Astrocyte (in vitro differentiated cells and primary cell): ENCODE results near the gene TSACC. TPM values are rescaled to one million over a fixed set of nuclear protein-coding genes. Genes with fewer than 3 reads are reported as not detected.

Source experiments
- DNase-seq: peaks from one replicate; pipeline ENCODE4 v3.0.0-alpha.2; 2010; ENCODE audit warnings: low read depth
- FAIRE-seq: peaks from 2 replicates; lab custom pipeline; 2011; peaks lifted over from hg19 to GRCh38; lab: Jason Lieb, UNC
- H2AFZ ChIP-seq: 2 replicates; pipeline ENCODE4 v1.6.0; 2012; ENCODE audit warnings: low read depth, low read length, inconsistent platforms
- H3K27ac ChIP-seq: 2 replicates; pipeline ENCODE4 v1.5.1; 2011; ENCODE audit warnings: low read depth, low read length, inconsistent platforms
- H3K27me3 ChIP-seq: 2 replicates; pipeline ENCODE4 v1.6.0; 2011; ENCODE audit warnings: low read length, inconsistent platforms; ENCODE audit not compliant: insufficient read depth
- H3K36me3 ChIP-seq: 2 replicates; pipeline ENCODE4 v1.5.1; 2011; ENCODE audit warnings: low read length, inconsistent platforms; ENCODE audit not compliant: insufficient read depth
- H3K4me1 ChIP-seq: 2 replicates; pipeline ENCODE4 v1.5.1; 2011; ENCODE audit warnings: low read length, inconsistent platforms; ENCODE audit not compliant: insufficient read depth
- H3K4me2 ChIP-seq: 2 replicates; pipeline ENCODE4 v1.6.0; 2012; ENCODE audit warnings: low read length, inconsistent platforms
- H3K4me3 ChIP-seq: 2 replicates; pipeline ENCODE4 v1.5.1; 2011; ENCODE audit warnings: low read depth, mild to moderate bottlenecking, low read length, inconsistent platforms; ENCODE audit not compliant: insufficient read depth
- H3K79me2 ChIP-seq: 2 replicates; pipeline ENCODE4 v1.6.0; 2012; ENCODE audit warnings: mild to moderate bottlenecking, low read length, inconsistent platforms; ENCODE audit not compliant: insufficient read depth
- H3K9ac ChIP-seq: 2 replicates; pipeline ENCODE4 v1.6.0; 2012; ENCODE audit warnings: mild to moderate bottlenecking, low read length, inconsistent platforms
- H3K9me3 ChIP-seq: 2 replicates; pipeline ENCODE4 v1.5.1; 2012; ENCODE audit warnings: low read depth, mild to moderate bottlenecking, low read length, inconsistent platforms; ENCODE audit not compliant: insufficient read depth
- H4K20me1 ChIP-seq: 2 replicates; pipeline ENCODE4 v1.6.0; 2012; ENCODE audit warnings: low read length, inconsistent platforms; ENCODE audit not compliant: insufficient read depth
- H3K27ac Mint-ChIP-seq: one replicate; pipeline ENCODE4 v1.8.0; 2021; ENCODE audit warnings: mild to moderate bottlenecking, mixed read lengths; ENCODE audit not compliant: unreplicated experiment
- H3K27me3 Mint-ChIP-seq: one replicate; pipeline ENCODE4 v1.8.0; 2021; ENCODE audit warnings: low read depth, mixed read lengths; ENCODE audit not compliant: unreplicated experiment
- H3K36me3 Mint-ChIP-seq: one replicate; pipeline ENCODE4 v1.8.0; 2021; ENCODE audit warnings: low read depth, mixed read lengths; ENCODE audit not compliant: unreplicated experiment
- H3K4me1 Mint-ChIP-seq: one replicate; pipeline ENCODE4 v1.8.0; 2021; ENCODE audit warnings: low read depth, mixed read lengths; ENCODE audit not compliant: unreplicated experiment
- H3K4me3 Mint-ChIP-seq: one replicate; pipeline ENCODE4 v1.8.0; 2021; ENCODE audit warnings: mild to moderate bottlenecking, moderate library complexity, mixed read lengths; ENCODE audit not compliant: unreplicated experiment
- H3K9me3 Mint-ChIP-seq: one replicate; pipeline ENCODE4 v1.8.0; 2021; ENCODE audit warnings: mild to moderate bottlenecking, mixed read lengths; ENCODE audit not compliant: unreplicated experiment
- CTCF ChIP-seq: IDR thresholded peaks from 2 replicates; pipeline ENCODE4 v1.5.1; 2011; ENCODE audit warnings: low read depth, mild to moderate bottlenecking, inconsistent platforms, low read length, moderate library complexity; ENCODE audit not compliant: insufficient read depth
- EZH2 ChIP-seq: IDR thresholded peaks from 2 replicates; pipeline ENCODE4 v1.6.1; 2012; ENCODE audit warnings: mild to moderate bottlenecking, low read length, inconsistent platforms; ENCODE audit not compliant: insufficient read depth
- total RNA-seq: library from RNA; stranded (reverse); gene quantifications from 2 replicates; pipeline ENCODE4 v1.2.1, GENCODE V29; 2021

TSACC gene
- total RNA-seq, 1 donor from 2014 or later, result 1.0 TPM

DNA sequence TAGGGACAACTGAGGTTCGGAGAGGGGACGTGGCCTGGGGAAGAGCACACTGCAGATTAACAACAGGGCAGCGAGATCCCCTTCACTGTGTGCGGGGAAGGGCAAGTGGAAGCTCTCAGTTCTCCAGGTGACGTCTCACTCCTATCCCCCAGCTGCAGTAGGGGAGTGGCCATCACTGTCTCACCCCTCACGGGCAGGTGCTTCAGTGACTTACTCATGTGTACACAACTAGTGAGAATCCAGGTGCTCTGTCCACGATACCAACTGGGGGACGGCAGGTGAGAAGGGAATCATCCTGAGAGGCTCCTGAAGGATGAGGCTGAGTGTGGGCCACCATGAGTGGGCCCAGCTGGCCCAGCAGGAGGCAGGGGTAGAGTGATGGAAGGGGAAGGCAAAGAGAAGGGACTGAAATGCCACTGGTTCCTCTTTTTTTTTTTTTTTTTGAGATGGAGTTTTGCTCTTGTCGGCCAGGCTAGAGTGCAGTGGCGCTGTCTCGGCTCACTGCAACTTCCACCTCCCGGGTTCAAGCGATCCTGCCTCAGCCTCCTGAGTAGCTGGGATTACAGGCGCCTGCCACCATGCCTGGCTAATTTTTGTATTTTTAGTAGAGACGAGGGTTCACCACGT is 56.6 kb downstream of the TSACC start:
- H3K4me1 Mint-ChIP-seq, result no peaks in the 10 kb centered on the region
- Histone ChIP-seq H3K36me3 (no peaks in the 10 kb centered on the region), H3K4me1 (no peaks in the 10 kb centered on the region), H3K79me2 (no peaks in the 10 kb centered on the region), H4K20me1 (no peaks in the 10 kb centered on the region), H3K4me3 (no peak overlapping the region), H3K4me2 (no peak overlapping the region), H3K9me3 (no peaks in the 10 kb centered on the region), H3K27ac (no peak overlapping the region), H3K27me3 (peaks cover 10% of the 10 kb centered on the region), H2AFZ (no peak overlapping the region), H3K9ac (no peak overlapping the region)
- TF ChIP-seq CTCF (no peak), EZH2 (no peak)
- FAIRE-seq, result no peak
- peaks cover 3% of the 10 kb centered on the region for H3K9me3 Mint-ChIP-seq
- peaks cover 28% of the 10 kb centered on the region for H3K27me3 Mint-ChIP-seq
- H3K4me3 Mint-ChIP-seq, result no peak overlapping the region
- H3K27ac Mint-ChIP-seq, result no peak overlapping the region
- H3K36me3 Mint-ChIP-seq, result no peaks in the 10 kb centered on the region
- DNase-seq, result no peak

Other genes with a start within 250 kb of the TSACC start
- gene LMNA, start 223.8 kb upstream of the TSACC start, total RNA-seq, result 429 and 464 TPM in 2 replicates
- gene SEMA4A, start 184.9 kb upstream of the TSACC start, total RNA-seq, result 0.66 and 1.1 TPM in 2 replicates
- 21.3 and 21.7 TPM in 2 replicates for gene SLC25A44, start 144.4 kb upstream of the TSACC start, total RNA-seq
- gene PMF1, start 125.5 kb upstream of the TSACC start, total RNA-seq, result 28.9 and 29.9 TPM in 2 replicates
- 0.66 TPM in 1 of 2 replicates, not detected in the other for gene BGLAP, start 96.3 kb upstream of the TSACC start, total RNA-seq
- 6.4 and 7.2 TPM in 2 replicates for gene PAQR6, start 90.5 kb upstream of the TSACC start, total RNA-seq
- 75.6 and 81.4 TPM in 2 replicates for gene SMG5, start 55.7 kb upstream of the TSACC start, total RNA-seq
- gene TMEM79, start 54.2 kb upstream of the TSACC start, total RNA-seq, result 3.0 and 3.2 TPM in 2 replicates
- gene GLMP, start 42.8 kb upstream of the TSACC start, total RNA-seq, result 43.6 and 52.5 TPM in 2 replicates
- 0.34 TPM in 1 of 2 replicates, not detected in the other for gene VHLL, start 39.2 kb upstream of the TSACC start, total RNA-seq
- gene CCT3, start 234 bp upstream of the TSACC start, total RNA-seq, result 343 and 360 TPM in 2 replicates
- gene RHBG, start 30.7 kb downstream of the TSACC start, total RNA-seq, result not detected in 2 replicates
- 51.7 and 56.6 TPM in 2 replicates for gene MEF2D, start 162.2 kb downstream of the TSACC start, total RNA-seq
- gene IQGAP3, start 234.0 kb downstream of the TSACC start, total RNA-seq, result 1.9 and 2.2 TPM in 2 replicates
- not detected in 2 replicates for gene TTC24, start 241.2 kb downstream of the TSACC start, total RNA-seq